Endothelial cell of umbilical vein (primary cell): ENCODE data around the gene THBS1. TPM values are rescaled to one million over a fixed set of nuclear protein-coding genes. Genes with fewer than 3 reads are reported as not detected.

ENCODE experiments used
- BruUV-seq: library from RNA; stranded (reverse); fragments of 400-500 nt; replicated peaks from 2 replicates; lab custom pipeline; 2021; lab: Mats Ljungman, UMichigan
- CTCF ChIA-PET: fragments of 300-600, 350-600 bp; sonication (Branson Sonifier 250); formaldehyde crosslinking; loops from one replicate; lab custom pipeline; 2021; ENCODE audit warnings: antibody characterized with exemption, inconsistent platforms; lab: Charles Lee
- POLR2A ChIA-PET: fragments of 300-600, 350-600 bp; sonication (Branson Sonifier 250); formaldehyde crosslinking; loops from one replicate; lab custom pipeline; 2021; ENCODE audit warnings: antibody characterized with exemption, inconsistent platforms; lab: Charles Lee
- DNase-seq: peaks from one replicate; pipeline ENCODE4 v3.0.0-alpha.2; 2011; ENCODE audit warnings: low read depth, low spot score
- FAIRE-seq: peaks from 2 replicates; lab custom pipeline; 2011; peaks lifted over from hg19 to GRCh38; lab: Jason Lieb, UNC
- H2AFZ ChIP-seq: 2 replicates; pipeline ENCODE4 v1.6.0; 2012; ENCODE audit warnings: low read depth, low read length, control low read depth, inconsistent platforms
- H3K27ac ChIP-seq: 2 replicates; pipeline ENCODE4 v1.5.1; 2011; ENCODE audit warnings: low read depth, mild to moderate bottlenecking, control low read depth, low read length, moderate library complexity; ENCODE audit not compliant: insufficient read depth
- H3K27me3 ChIP-seq, 2 experiments: 2 replicates each; pipeline versions ENCODE4 v1.6.0 to v1.6.1; 2011; ENCODE audit warnings: low read length in 2 of 2, mixed read lengths in 1 of 2; ENCODE audit not compliant: control insufficient read depth in 2 of 2, insufficient read depth in 2 of 2
- H3K36me3 ChIP-seq, 2 experiments: 2 replicates in 1 of 2; 3 replicates in 1 of 2; pipeline ENCODE4 v1.5.1; 2011; ENCODE audit warnings: low read length in 2 of 2, mild to moderate bottlenecking in 1 of 2, moderate library complexity in 1 of 2; ENCODE audit not compliant: control insufficient read depth in 2 of 2, insufficient read depth in 2 of 2; ENCODE audit errors: extremely low read depth in 1 of 2
- H3K4me1 ChIP-seq: 3 replicates; pipeline ENCODE4 v1.5.1; 2011; ENCODE audit warnings: mild to moderate bottlenecking, low read length; ENCODE audit not compliant: control insufficient read depth, insufficient read depth; ENCODE audit errors: extremely low read depth
- H3K4me2 ChIP-seq: 2 replicates; pipeline ENCODE4 v1.6.1; 2011; ENCODE audit warnings: low read length, control low read depth, mixed read lengths; ENCODE audit not compliant: insufficient read depth
- H3K4me3 ChIP-seq, 3 experiments: fragments of 200-600 bp in 1 of 3; sonication (generic), shearing (Covaris generic) in 1 of 3; replicated peaks in 1 of 3; 2 replicates each; pipeline ENCODE4 v1.5.1; 2011 to 2016; ENCODE audit warnings: control low read depth in 3 of 3, low read length in 3 of 3, mild to moderate bottlenecking in 2 of 3, inconsistent platforms in 1 of 3, low read depth in 1 of 3, moderate library complexity in 1 of 3; ENCODE audit not compliant: insufficient read depth in 1 of 3
- H3K79me2 ChIP-seq: 2 replicates; pipeline ENCODE4 v1.6.0; 2012; ENCODE audit warnings: low read length, inconsistent platforms; ENCODE audit not compliant: control insufficient read depth, insufficient read depth
- H3K9ac ChIP-seq: replicated peaks from 2 replicates; pipeline ENCODE3; 2011; ENCODE audit warnings: low read length, control low read depth; ENCODE audit not compliant: insufficient read depth; ENCODE audit errors: extremely low read depth
- H3K9me1 ChIP-seq: replicated peaks from 3 replicates; pipeline ENCODE4 v1.6.0; 2011; ENCODE audit warnings: mild to moderate bottlenecking, low read length; ENCODE audit not compliant: control insufficient read depth, insufficient read depth; ENCODE audit errors: extremely low read depth
- H3K9me3 ChIP-seq: replicated peaks from 2 replicates; pipeline ENCODE4 v1.5.1; 2012; ENCODE audit warnings: low read length, inconsistent platforms; ENCODE audit not compliant: control insufficient read depth, insufficient read depth
- H4K20me1 ChIP-seq: replicated peaks from 2 replicates; pipeline ENCODE3; 2011; ENCODE audit warnings: mild to moderate bottlenecking, low read length; ENCODE audit not compliant: control insufficient read depth, insufficient read depth; ENCODE audit errors: extremely low read depth
- CTCF ChIP-seq, 2 donors: IDR thresholded peaks; 1 replicate in 1 of 2; 2 replicates in 1 of 2; pipeline ENCODE4 v1.5.1; 2011; ENCODE audit warnings: low read length in 2 of 2, mild to moderate bottlenecking in 2 of 2, moderate library complexity in 2 of 2, control low read depth in 1 of 2, inconsistent platforms in 1 of 2, low read depth in 1 of 2; ENCODE audit not compliant: insufficient read depth in 1 of 2; ENCODE audit errors: extremely low read depth in 1 of 2
- JUN ChIP-seq: IDR thresholded peaks from 2 replicates; pipeline ENCODE4 v1.6.1; 2011; ENCODE audit warnings: borderline replicate concordance, low read depth; ENCODE audit not compliant: insufficient read length, insufficient read depth
- MYC ChIP-seq: IDR thresholded peaks from one replicate; pipeline ENCODE4 v1.6.1; 2011; ENCODE audit warnings: mild to moderate bottlenecking, low read depth, low read length
- POLR2A ChIP-seq: IDR thresholded peaks from 2 replicates; pipeline ENCODE4 v1.6.1; 2012; ENCODE audit warnings: low read depth, mild to moderate bottlenecking, control low read depth, low read length
- POLR2AphosphoS5 ChIP-seq: IDR thresholded peaks from 2 replicates; pipeline ENCODE4 v1.6.1; 2012; ENCODE audit warnings: low read depth, mild to moderate bottlenecking, control low read depth, low read length, moderate library complexity; ENCODE audit not compliant: insufficient read depth
- dilution Hi-C: fragments of 300-500 bp; cut with MboI; formaldehyde crosslinking; loops from one replicate; pipeline ENCODE4 v1.15.0; 2019; ENCODE audit warnings: low sequenced_read_pairs; ENCODE audit not compliant: extremely low pct_ligation_motif_present
- intact Hi-C: fragments of 100-400 bp; cut with micrococcal nuclease; formaldehyde crosslinking; loops from one replicate; pipeline ENCODE4 v1.10.0; 2022
- polyA plus RNA-seq, 4 experiments: library from polyadenylated mRNA; depleted of rRNA in 3 of 4; stranded (reverse) in 3 of 4; unstranded in 1 of 4; fragments of >200 nt; gene quantifications; 2 replicates each; pipeline versions ENCODE4 v1.2.1 to v1.2.3, GENCODE V29; 2011 to 2012; ENCODE audit warnings: missing spikeins in 1 of 4
- total RNA-seq: library from RNA; stranded (reverse); gene quantifications from 2 replicates; pipeline ENCODE4 v1.2.3, GENCODE V29; 2021

The THBS1 gene
- total and polyA plus RNA-seq, 2 donors (not counting 3 experiments of a cell fraction or from before 2014, with no cell fraction given): 6,293 to 8,883 TPM

GRCh38 chr15:39627451-39628143 lies 46.7 kb downstream of the THBS1 start:
- dilution Hi-C loops: no loop called here
- DNase-seq: no peak
- H4K20me1 ChIP-seq: no peaks in the 10 kb centered on the region
- no peaks in the 10 kb centered on the region for H3K79me2 ChIP-seq
- no peaks in the 10 kb centered on the region for H3K36me3 ChIP-seq
- no peaks in the 10 kb centered on the region for H3K9me1 ChIP-seq
- no peak overlapping the region for H3K27ac ChIP-seq
- no peaks in the 10 kb centered on the region for H3K9me3 ChIP-seq
- no peak for FAIRE-seq
- ChIA-PET POLR2A (no interaction called here), CTCF (interaction anchor here (1.4 to 5.8 kb wide), 3 partner anchors 14 to 129 kb away, joined by 3 to 63 read pairs (median 7); no protein-coding TSS in a partner anchor)
- intact Hi-C loops: loop anchor here (2.0 to 10.0 kb wide), 4 partner anchors 15 to 297 kb away; partner anchors contain the start of gene GPR176
- no peaks in the 10 kb centered on the region for H3K27me3 ChIP-seq
- no TSS peak for BruUV-seq
- no peak overlapping the region for H2AFZ ChIP-seq
- no peak overlapping the region for H3K4me2 ChIP-seq
- TF ChIP-seq MYC: no peak
- no peak for TF ChIP-seq POLR2A
- no peak for TF ChIP-seq CTCF (IDR thresholded peaks at IDR 0.05; ENCODE audit: extremely low read depth in 1 of 2, insufficient read depth in 1 of 2, low read depth in 1 of 2, low read length in 2 of 2)
- H3K4me3 ChIP-seq: no peak overlapping the region
- H3K9ac ChIP-seq: no peak overlapping the region
- peaks cover 50% of the 10 kb centered on the region for H3K4me1 ChIP-seq

GRCh38 chr15:39628144-39628508 lies 47.2 kb downstream of the THBS1 start:
- Histone ChIP-seq H3K27me3 (no peaks in the 10 kb centered on the region), H2AFZ (no peak overlapping the region), H3K79me2 (no peaks in the 10 kb centered on the region), H4K20me1 (no peaks in the 10 kb centered on the region), H3K27ac (no peak overlapping the region), H3K4me2 (no peak overlapping the region), H3K9me3 (no peaks in the 10 kb centered on the region), H3K4me1 (peaks cover 50% of the 10 kb centered on the region), H3K4me3 (no peak overlapping the region), H3K36me3 (no peaks in the 10 kb centered on the region), H3K9ac (no peak overlapping the region), H3K9me1 (no peaks in the 10 kb centered on the region)
- intact Hi-C loops: loop anchor here (2.0 to 10.0 kb wide), 4 partner anchors 15 to 297 kb away; partner anchors contain the start of gene GPR176
- FAIRE-seq: no peak
- dilution Hi-C loops: no loop called here
- DNase-seq: peak; percentile 46
- ChIA-PET POLR2A (no interaction called here), CTCF (interaction anchor here (0.5 to 5.8 kb wide), 6 partner anchors 13 to 129 kb away, joined by 3 to 63 read pairs (median 6); no protein-coding TSS in a partner anchor)
- BruUV-seq: no TSS peak
- TF ChIP-seq POLR2AphosphoS5: no peak
- TF ChIP-seq CTCF (IDR thresholded peaks at IDR 0.05; ENCODE audit: extremely low read depth in 1 of 2, insufficient read depth in 1 of 2, low read depth in 1 of 2, low read length in 2 of 2): peak; percentile 18 to 39
- TF ChIP-seq JUN: no peak
